GM19467 (cell line): Measurements from ENCODE around the gene MAPKAPK3.
"Not testable (repeated sequence)": the region's sequence is repeated elsewhere in the genome, so short reads cannot be mapped to it uniquely, and the experiment has no call there.

ENCODE experiments used
- ATAC-seq: cut with Tn5 transposase; IDR thresholded peaks from one replicate; pipeline ENCODE4 v1.9.1; 2021; ENCODE audit warnings: mild to moderate bottlenecking, moderate library complexity; ENCODE audit not compliant: unreplicated experiment

Gene MAPKAPK3

DNA sequence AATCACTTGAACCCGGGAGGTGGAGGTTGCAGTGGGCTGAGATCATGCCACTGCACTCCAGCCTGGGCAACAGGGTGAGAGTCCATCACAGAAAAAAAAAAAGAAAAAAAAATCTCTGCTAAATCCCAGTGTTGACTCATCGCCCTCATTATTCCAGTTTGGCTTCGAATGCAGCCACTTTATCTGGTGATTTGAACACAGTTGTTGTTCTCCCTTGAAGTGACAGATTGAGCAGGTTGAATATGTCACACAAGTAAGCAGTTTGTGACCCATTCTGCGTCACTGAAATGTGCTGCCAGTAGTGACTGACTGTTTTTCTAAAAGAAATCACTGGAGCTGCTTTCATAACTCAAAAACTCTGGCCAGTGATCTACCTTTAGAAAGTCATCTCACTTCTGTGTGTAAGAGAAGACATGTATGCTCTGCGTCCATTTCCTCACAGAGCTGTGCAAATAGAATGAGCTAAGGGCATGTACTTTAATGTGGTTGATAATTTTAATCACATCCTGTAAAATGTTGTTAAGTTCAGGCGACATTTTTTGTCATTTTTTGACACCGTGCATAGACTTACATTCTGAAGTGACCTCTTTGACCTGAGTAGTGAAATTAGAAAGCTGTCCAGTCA, 70.3 kb downstream of the MAPKAPK3 start:
- ATAC-seq = no peak

DNA sequence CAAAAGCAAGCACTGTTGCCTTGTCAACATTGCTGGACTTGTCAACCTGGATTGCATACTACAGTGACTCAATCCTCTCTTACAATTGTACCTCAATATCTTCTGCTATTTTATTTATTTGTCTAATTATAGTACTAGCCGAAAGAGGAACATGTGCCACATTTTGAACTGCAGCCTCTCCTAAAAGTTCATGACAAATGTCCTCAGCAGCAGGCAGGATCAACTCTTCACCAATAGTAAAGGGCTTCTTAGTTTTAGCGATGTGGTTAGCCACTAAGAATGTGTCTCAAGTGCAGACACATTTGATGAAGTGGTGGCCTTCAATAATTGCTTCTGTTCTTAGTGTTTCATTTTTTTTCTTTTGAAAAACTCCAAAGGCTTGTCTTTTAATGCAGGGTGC, 71.0 kb downstream of the MAPKAPK3 start:
- ATAC-seq = no peak

DNA sequence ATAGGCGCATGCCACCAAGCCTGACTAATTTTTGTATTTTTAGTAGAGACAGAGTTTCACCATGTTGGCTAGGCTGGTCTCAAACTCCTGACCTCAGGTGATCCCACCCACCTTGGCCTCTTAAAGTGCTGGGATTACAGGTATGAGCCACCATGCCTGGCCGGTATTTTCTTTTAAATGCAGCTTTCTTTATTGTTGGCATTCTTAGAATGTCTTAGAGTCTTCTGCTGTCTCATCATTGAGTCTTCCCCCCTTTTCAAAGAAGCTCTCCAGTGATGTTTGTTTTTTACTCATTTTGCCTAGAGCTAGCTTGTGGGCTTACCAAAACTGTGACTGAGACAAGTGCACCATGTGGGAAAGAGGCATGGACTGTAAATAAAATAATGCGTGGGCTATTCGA, 71.7 kb downstream of the MAPKAPK3 start:
- not testable (repeated sequence) for ATAC-seq

DNA sequence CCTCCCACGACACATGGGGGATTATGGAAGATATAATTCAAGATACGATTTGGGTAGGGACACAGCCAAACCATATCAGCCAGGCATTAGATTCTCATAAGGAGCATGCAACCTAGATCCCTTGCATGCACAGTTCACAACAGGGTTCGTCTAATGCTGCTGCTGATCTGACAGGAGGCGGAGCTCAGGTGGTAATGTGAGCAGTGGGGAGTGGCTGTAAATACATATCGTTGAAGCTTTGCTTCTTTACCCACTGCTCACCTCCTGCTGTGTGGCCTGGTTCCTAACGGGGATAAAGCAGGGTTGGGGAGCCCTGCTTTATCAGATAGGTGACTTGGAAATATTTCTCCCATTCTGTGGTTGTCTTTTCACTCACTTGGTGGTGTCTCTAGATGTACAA, 72.6 kb downstream of the MAPKAPK3 start:
- no peak for ATAC-seq

DNA sequence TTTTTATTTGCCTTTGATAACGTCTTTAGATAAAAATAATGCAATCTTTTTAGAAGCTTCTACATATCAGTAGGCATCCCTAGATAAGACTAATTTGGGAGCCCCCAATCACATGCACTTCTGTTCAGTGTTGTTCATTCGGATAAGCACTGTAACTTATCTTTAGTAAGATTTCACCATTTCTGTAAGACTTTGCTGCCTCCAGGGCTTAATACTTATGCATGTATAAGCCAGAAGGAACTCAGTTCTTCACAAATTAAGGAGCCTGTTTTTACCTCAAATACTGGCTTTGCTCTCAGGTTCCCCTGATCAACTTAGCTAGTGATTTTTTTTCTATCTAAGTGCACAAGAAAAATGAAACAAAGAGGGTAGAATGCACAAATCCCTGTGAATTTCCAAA, 78.1 kb downstream of the MAPKAPK3 start:
- no peak for ATAC-seq

DNA sequence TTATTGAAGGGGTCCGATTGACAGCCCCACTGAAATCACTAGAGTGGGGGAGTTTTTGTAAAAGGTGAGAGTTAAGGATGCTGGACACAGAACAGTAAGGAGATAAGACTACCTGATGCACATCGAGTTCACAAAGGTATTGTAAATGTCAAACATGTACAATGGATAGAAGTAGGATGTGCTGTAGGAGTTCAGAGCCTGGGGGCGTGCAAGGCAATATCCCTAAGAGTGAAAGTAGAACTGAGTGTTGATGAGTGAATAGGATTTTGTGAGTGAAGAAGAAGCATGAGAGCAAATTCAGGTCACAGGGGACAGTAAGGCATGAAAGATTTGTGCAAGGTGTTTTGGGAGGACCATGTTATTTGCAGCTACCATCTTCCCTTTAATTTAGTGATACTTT, 79.3 kb downstream of the MAPKAPK3 start:
- ATAC-seq = no peak

DNA sequence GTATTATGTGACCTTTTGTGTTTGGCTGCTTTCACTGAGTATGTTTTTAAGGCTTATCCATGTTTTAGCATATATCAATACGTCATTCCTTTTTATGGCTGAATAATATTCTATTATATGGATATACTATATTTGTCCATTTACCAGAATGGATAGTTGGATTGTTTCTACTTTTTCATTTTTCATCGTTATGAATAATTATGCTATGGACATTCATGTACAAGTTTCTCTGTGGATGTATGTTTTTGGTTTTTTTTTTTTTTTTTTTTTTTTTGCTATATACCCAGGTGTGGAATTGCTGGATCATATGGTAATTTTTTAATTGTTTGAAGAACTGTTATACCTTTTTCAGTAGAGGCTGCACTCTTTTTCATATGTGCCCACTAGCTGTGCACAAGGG, 81.3 kb downstream of the MAPKAPK3 start:
- no peak for ATAC-seq
